Hepatocyte (in vitro differentiated cells): ENCODE data around the gene ZSCAN31. TPM values are rescaled to one million over a fixed set of nuclear protein-coding genes. Genes with fewer than 3 reads are reported as not detected.
"Not testable (repeated sequence)": the region's sequence is repeated elsewhere in the genome, so short reads cannot be mapped to it uniquely, and the experiment has no call there.

Experiments used
- DNase-seq: peaks from one replicate; pipeline ENCODE4 v3.0.0-alpha.2; 2016; ENCODE audit warnings: low spot score
- H2AFZ ChIP-seq: fragments of 200-600 bp; sonication (generic); 2 replicates; pipeline ENCODE4 v1.6.0; 2016; ENCODE audit warnings: antibody characterized with exemption, mild to moderate bottlenecking
- H3K27ac ChIP-seq: fragments of 200-600 bp; sonication (generic); 2 replicates; pipeline ENCODE4 v1.5.1; 2016; ENCODE audit warnings: mild to moderate bottlenecking
- H3K27me3 ChIP-seq: fragments of 200-600 bp; sonication (generic); 2 replicates; pipeline ENCODE4 v1.6.1; 2016
- H3K36me3 ChIP-seq: fragments of 200-600 bp; sonication (generic); replicated peaks from 2 replicates; pipeline ENCODE4 v1.5.1; 2016; ENCODE audit warnings: low read depth; ENCODE audit not compliant: insufficient read depth
- H3K4me1 ChIP-seq: fragments of 200-600 bp; sonication (generic); 2 replicates; pipeline ENCODE4 v1.5.1; 2016; ENCODE audit warnings: mild to moderate bottlenecking, moderate library complexity; ENCODE audit not compliant: insufficient read depth
- H3K4me2 ChIP-seq: fragments of 200-600 bp; sonication (generic); 2 replicates; pipeline ENCODE4 v1.6.0; 2016
- H3K4me3 ChIP-seq: fragments of 200-600 bp; sonication (generic); 2 replicates; pipeline ENCODE4 v1.5.1; 2016; ENCODE audit warnings: mild to moderate bottlenecking
- H3K79me2 ChIP-seq: fragments of 200-600 bp; sonication (generic); 2 replicates; pipeline ENCODE4 v1.6.0; 2017; ENCODE audit warnings: mild to moderate bottlenecking
- H3K9me2 ChIP-seq: fragments of 200-600 bp; sonication (generic); replicated peaks from 2 replicates; pipeline ENCODE4 v1.6.0; 2017; ENCODE audit warnings: mild to moderate bottlenecking; ENCODE audit not compliant: insufficient read depth
- H3K9me3 ChIP-seq: fragments of 200-600 bp; sonication (generic); 2 replicates; pipeline ENCODE4 v1.5.1; 2016; ENCODE audit warnings: low read depth, mild to moderate bottlenecking
- H4K20me1 ChIP-seq: fragments of 200-600 bp; sonication (generic); 2 replicates; pipeline ENCODE4 v1.6.0; 2016; ENCODE audit warnings: mild to moderate bottlenecking; ENCODE audit not compliant: insufficient read depth, poor library complexity, severe bottlenecking
- EZH2 ChIP-seq: fragments of 200-600 bp; sonication (generic); IDR thresholded peaks from 2 replicates; pipeline ENCODE4 v1.6.1; 2016; ENCODE audit warnings: antibody characterized with exemption, mild to moderate bottlenecking, borderline replicate concordance
- EZH2phosphoT487 ChIP-seq: fragments of 200-600 bp; sonication (generic); IDR thresholded peaks from one replicate; pipeline ENCODE4 v1.6.1; 2018; ENCODE audit warnings: antibody characterized with exemption, mild to moderate bottlenecking, low read depth, moderate library complexity; ENCODE audit not compliant: unreplicated experiment, severe bottlenecking
- WGBS: methylation state at CpG from one replicate; pipeline ENCODE4 v1.1.6; 2016; ENCODE audit warnings: low lambda C conversion rate; ENCODE audit errors: missing lambda C conversion rate; 5-methylcytosine and 5-hydroxymethylcytosine counted together
- polyA plus RNA-seq: library from polyadenylated mRNA; unstranded; fragments of >200 nt; fragmentation: Nextera tagmentation; extraction: Ambion mirVana; gene quantifications from 2 replicates; pipeline ENCODE4 v1.2.1, GENCODE V29; 2016
- total RNA-seq: library from RNA; depleted of rRNA; stranded (reverse); fragments of >200 nt; gene quantifications from 2 replicates; pipeline ENCODE4 v1.2.3, GENCODE V29; 2014
- TF ChIP-seq, protein P1 (sequence below): fragments of 200-600 bp; sonication (generic); IDR thresholded peaks from 2 replicates; pipeline ENCODE4 v1.5.1; 2016; ENCODE audit warnings: antibody characterized with exemption, mild to moderate bottlenecking; ENCODE audit not compliant: poor library complexity

The ZSCAN31 gene
- total and polyA plus RNA-seq, 2 experiments from 2014 or later, result 1.8 to 4.6 TPM

DNA sequence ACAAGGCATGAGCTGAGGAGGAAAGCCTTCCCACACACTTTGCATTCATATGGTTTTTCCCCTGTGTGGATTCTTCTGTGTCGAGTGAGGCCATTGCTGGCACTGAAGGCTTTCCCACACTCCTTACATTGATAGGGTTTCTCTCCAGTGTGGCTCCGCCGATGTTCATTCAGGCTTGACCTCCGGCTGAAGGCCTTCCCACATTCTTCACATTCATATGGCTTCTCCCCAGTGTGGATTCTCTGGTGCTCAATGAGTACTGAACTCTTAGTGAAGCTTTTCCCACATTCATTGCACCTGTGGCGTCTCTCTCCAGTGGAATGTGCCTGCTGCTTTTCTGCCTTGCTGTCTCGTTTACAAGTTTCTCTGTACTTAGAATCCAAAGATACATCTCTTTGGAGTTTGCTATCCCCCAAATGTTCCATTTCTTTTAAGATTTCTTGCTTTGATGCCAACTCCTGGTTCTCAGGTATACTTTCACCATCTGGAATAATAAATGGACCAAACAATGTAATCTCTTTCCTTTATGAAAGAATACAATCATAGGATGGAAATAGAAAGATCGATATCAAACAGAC, 9.5 kb downstream of the ZSCAN31 start:
- no peak overlapping the region for H3K4me3 ChIP-seq
- no peaks in the 10 kb centered on the region for H4K20me1 ChIP-seq
- DNase-seq, result no peak
- no peaks in the 10 kb centered on the region for H3K9me2 ChIP-seq
- H3K36me3 ChIP-seq, result peaks cover 13% of the 10 kb centered on the region
- no peak for TF ChIP-seq EZH2
- TF ChIP-seq, protein P1, sequence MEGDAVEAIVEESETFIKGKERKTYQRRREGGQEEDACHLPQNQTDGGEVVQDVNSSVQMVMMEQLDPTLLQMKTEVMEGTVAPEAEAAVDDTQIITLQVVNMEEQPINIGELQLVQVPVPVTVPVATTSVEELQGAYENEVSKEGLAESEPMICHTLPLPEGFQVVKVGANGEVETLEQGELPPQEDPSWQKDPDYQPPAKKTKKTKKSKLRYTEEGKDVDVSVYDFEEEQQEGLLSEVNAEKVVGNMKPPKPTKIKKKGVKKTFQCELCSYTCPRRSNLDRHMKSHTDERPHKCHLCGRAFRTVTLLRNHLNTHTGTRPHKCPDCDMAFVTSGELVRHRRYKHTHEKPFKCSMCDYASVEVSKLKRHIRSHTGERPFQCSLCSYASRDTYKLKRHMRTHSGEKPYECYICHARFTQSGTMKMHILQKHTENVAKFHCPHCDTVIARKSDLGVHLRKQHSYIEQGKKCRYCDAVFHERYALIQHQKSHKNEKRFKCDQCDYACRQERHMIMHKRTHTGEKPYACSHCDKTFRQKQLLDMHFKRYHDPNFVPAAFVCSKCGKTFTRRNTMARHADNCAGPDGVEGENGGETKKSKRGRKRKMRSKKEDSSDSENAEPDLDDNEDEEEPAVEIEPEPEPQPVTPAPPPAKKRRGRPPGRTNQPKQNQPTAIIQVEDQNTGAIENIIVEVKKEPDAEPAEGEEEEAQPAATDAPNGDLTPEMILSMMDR, result no peak
- TF ChIP-seq EZH2phosphoT487, result no peak
- no peaks in the 10 kb centered on the region for H3K4me1 ChIP-seq
- no peak overlapping the region for H2AFZ ChIP-seq
- no peaks in the 10 kb centered on the region for H3K27me3 ChIP-seq
- H3K4me2 ChIP-seq, result no peak overlapping the region
- no peak overlapping the region for H3K27ac ChIP-seq
- 93% methylated on average over 7 of the region's 7 CpGs for WGBS
- H3K79me2 ChIP-seq, result no peaks in the 10 kb centered on the region
- H3K9me3 ChIP-seq, result peaks cover 24% of the 10 kb centered on the region

DNA sequence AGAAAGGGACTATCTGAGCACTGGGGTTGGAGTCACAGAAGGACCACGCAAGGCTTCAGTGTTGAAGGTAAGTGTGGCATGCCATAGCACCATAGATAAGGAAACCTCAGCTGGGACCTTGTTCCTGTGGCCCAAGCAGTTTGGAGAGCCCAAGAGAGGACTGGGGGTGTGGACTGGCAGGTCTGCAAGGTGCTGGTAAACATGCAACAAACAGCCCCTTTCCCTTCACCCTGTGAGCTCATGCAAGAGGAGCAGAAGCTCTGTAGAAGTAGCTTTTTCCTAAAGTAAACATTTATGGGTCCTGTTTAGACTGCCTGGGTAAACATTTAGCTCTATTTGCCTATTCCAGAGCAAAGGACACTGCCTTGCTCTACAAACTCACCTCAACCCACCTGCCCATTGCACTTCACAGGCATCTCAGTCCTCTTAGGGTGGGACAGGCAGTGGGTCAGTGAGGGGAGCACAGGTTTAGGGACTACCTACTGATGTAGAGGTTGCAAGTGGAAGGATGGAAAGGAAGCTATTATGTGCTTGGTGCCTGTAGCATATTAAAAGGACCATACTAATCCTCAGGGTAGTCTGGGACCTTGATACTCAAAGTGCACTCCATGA, 12.0 kb downstream of the ZSCAN31 start:
- H3K27ac ChIP-seq, result no peak overlapping the region
- no peaks in the 10 kb centered on the region for H3K9me2 ChIP-seq
- no peak overlapping the region for H2AFZ ChIP-seq
- H3K4me1 ChIP-seq, result no peaks in the 10 kb centered on the region
- H3K4me2 ChIP-seq, result no peak overlapping the region
- no peaks in the 10 kb centered on the region for H4K20me1 ChIP-seq
- H3K27me3 ChIP-seq, result no peaks in the 10 kb centered on the region
- WGBS, result 95% methylated on average over 1 of the region's 1 CpG
- DNase-seq, result no peak
- TF ChIP-seq EZH2phosphoT487, result no peak
- H3K9me3 ChIP-seq, result peaks cover 24% of the 10 kb centered on the region
- no peaks in the 10 kb centered on the region for H3K79me2 ChIP-seq
- no peak overlapping the region for H3K4me3 ChIP-seq
- H3K36me3 ChIP-seq, result peaks cover 13% of the 10 kb centered on the region

DNA sequence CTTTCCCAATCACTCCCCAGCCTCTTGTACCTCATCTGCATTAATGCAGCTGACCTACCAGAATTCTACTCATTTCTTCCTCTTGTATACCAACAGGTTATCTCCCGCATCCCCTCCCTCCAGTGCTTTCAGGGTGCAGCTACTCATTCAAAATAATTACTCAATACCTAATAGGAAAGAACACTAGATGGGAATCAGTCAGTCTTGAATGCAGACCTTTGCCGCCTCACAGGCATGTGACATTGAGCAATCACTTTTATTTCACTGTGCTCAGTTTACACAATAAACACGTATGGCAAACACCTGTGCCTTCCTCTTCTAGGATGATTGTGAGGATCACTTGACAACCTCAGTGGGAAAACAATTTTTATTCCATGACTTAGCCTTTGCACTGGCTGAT, 13.3 kb downstream of the ZSCAN31 start:
- Histone ChIP-seq H3K9me2 (no peaks in the 10 kb centered on the region), H3K27ac (no peak overlapping the region), H4K20me1 (no peaks in the 10 kb centered on the region), H3K4me1 (no peaks in the 10 kb centered on the region), H3K27me3 (no peaks in the 10 kb centered on the region), H3K9me3 (peaks cover 24% of the 10 kb centered on the region), H3K4me2 (no peak overlapping the region), H3K4me3 (no peak overlapping the region), H2AFZ (no peak overlapping the region), H3K36me3 (peaks cover 13% of the 10 kb centered on the region), H3K79me2 (no peaks in the 10 kb centered on the region)
- no peak for DNase-seq
- no peak for TF ChIP-seq EZH2
- TF ChIP-seq, protein P1, result no peak
- TF ChIP-seq EZH2phosphoT487, result no peak
- 67% methylated on average over 3 of the region's 3 CpGs for WGBS

DNA sequence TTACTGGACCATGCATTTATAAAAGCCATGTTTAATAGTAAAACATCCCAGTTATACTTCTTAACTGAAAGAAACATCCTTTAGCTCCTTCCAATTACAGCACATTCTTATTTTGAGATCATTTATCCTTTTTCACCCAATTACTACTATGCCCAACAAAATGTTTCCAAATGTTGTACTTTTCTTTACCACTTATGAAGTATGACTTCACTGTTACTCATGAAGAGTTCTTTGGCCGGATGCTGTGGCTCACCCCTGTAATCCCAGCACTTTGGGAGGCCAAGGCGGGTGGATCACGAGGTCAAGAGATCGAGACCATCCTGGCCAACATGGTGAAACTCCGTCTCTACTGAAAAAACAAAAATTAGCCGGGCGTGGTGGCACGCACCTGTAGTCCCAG, 18.1 kb downstream of the ZSCAN31 start:
- 95% methylated on average over 8 of the region's 8 CpGs for WGBS
- not testable (repeated sequence) for H2AFZ ChIP-seq, H3K9me2 ChIP-seq, H3K9me3 ChIP-seq, H3K4me3 ChIP-seq, H3K4me2 ChIP-seq, H3K79me2 ChIP-seq, DNase-seq, H3K27me3 ChIP-seq, H3K4me1 ChIP-seq, H4K20me1 ChIP-seq, H3K36me3 ChIP-seq, H3K27ac ChIP-seq
